ENCODE measurements around the gene ELL.
A peak's percentile ranks its signal among the peaks of the same experiment; 100 is the strongest.

Gene ELL

DNA sequence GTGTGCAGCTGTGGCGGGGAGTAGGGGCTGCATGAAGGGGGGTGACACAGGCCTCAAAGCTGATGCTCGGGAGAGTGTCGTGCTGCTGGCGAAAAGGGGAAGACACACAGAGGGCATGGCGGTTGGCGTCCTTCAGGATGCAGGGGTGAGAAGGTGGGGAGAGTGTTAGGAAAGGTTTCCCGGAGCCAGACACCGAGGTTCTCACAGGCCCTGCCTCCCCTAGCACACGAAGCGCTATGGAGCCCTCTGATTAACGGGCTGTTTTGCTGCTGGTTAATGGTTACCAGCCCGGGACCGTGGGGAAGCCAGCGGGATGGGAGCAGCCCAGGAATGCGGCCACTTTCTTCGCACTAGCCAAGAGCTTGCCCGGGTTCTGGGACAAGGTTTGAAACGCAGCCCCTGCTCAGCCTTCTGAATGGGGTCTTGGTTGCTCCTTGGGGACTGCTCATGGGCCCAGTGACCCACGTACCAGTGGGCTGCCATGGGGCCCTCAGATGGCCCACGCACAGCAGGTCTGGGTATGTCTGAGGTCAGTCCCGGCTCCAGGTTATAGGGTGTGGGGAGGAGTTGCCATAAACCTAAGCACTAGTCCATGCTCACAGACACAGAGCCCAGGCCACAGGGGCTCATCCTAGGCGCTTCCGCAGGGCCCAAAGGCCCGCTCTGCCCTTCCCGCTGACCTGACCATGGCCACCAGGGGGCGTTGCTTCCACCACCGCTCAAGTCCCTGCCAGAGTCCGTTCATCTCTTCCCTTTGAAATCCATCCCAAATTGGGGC lies 52.6 kb downstream of the ELL start:
- TF ChIP-seq, protein P1, sequence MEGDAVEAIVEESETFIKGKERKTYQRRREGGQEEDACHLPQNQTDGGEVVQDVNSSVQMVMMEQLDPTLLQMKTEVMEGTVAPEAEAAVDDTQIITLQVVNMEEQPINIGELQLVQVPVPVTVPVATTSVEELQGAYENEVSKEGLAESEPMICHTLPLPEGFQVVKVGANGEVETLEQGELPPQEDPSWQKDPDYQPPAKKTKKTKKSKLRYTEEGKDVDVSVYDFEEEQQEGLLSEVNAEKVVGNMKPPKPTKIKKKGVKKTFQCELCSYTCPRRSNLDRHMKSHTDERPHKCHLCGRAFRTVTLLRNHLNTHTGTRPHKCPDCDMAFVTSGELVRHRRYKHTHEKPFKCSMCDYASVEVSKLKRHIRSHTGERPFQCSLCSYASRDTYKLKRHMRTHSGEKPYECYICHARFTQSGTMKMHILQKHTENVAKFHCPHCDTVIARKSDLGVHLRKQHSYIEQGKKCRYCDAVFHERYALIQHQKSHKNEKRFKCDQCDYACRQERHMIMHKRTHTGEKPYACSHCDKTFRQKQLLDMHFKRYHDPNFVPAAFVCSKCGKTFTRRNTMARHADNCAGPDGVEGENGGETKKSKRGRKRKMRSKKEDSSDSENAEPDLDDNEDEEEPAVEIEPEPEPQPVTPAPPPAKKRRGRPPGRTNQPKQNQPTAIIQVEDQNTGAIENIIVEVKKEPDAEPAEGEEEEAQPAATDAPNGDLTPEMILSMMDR (conservative IDR thresholded peaks at IDR 0.05) = peak; percentile 77
- no peak overlapping the region for H3K27ac ChIP-seq

DNA sequence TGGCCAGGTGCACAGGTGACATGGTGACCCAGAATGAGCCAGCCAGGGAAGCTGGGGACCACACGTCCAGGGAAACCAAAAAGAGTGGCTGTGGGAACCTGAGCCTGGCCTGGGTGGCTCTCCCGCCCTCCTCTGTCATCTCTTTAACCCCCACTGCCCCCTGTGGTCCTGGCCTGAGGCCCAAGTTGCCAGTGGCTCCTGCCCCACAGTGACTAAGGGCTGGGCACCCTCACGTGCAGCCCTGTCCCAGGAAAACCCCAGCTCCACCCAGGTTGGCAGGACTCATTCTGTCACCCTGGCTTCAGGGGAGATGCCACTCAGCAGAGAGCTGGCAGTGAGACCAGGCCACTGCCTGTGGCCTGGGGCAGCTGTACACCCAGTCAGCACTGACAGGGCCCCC lies 53.4 kb downstream of the ELL start:
- no peak overlapping the region for H3K27ac ChIP-seq
- TF ChIP-seq, protein P1 (conservative IDR thresholded peaks at IDR 0.05) = no peak

DNA sequence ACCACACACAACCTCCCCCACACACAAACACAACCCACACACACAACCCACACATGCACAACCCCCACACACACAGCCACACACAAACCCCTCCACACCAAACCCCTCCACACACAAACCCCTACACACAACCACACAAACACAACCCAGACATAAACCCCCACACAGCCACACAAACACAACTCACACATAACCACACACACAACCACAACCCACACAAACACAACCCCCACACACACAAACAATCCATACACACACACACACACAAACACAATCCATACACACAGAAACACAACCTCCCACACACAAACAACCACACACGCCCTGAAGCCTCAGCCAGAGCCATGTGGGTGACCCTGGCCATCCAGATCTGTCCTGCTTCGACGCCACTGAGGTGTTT lies 53.9 kb downstream of the ELL start:
- TF ChIP-seq, protein P1 (conservative IDR thresholded peaks at IDR 0.05) = no peak

DNA sequence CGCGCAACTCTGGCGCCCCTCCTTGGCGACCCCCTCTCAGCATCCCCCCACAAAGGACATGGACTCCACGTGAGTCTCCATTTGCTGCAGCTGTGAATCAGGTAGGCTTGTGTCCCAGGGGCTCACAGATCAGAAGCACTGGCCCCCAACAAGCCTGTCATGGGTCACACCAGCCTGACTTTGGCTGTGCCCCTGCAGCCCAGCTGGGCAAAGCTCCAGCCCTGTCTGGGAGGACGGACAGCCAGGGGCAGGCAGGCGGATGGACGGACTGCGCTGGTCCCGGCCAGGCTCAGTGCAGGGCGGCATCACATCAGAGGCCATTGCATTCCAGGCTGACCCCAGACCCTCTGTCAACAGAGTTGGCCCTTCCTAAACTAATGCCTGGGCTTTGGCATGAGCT lies 55.5 kb downstream of the ELL start:
- H3K27ac ChIP-seq = peak overlapping the region; percentile 85
- TF ChIP-seq, protein P1 (conservative IDR thresholded peaks at IDR 0.05) = no peak

More for the DNA sequence above, 53.9 kb downstream of the ELL start:
- H3K27ac ChIP-seq = no peak overlapping the region

DNA sequence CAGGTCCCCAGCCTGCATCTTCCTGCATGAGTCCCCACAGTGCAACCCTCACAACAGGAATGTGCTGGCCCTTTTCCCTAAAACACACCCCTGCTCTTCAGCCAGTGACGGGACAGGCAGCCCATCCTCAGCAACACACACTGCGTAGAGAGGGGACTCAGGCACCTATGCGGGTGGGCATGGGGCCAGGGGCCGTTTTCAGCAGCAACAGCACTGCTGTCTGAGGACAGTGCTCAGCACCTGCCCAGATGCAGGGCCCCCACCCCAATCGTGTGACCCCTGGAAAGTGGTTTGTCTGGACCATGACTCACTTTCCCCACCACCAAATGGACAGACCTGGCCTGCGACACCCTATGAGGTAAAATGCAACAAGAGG lies 55.9 kb downstream of the ELL start:
- H3K27ac ChIP-seq = peak overlapping the region; percentile 85
- TF ChIP-seq, protein P1 (conservative IDR thresholded peaks at IDR 0.05) = no peak

DNA sequence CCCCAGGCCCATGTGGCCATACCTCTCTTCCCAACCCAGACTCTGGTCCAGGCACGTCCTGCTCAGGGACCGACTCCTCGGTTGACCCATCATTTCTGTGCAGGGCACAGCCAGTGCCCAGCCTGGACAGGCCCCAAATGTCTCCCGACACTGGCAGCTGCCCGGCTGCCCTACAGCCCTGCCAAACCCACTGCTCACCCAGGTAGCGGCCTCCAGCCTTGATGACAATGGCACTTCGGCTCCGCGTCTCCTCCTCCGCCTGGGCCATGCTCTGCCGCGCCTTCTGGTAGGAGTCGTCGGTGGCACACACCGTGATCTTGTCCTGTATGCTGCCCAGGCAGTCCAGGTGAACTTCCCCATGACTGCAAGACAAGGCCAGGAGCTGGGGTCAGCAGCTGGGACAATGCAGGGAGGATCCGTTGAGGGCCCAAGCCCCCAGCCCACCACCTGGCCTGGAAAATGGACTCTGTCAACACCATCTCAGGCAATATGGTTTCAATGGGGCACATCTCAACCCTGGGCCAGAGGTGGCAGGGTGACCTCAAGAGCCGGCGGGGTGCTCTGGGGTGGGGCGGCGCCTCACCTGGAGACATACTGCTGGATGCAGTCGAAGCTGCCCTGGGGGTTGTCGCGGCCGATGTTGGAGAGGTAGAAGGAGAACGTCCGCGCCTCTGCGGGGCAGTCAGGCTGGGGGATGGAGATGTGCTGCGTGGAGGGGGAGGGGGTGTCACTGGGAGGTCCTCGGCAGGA lies 56.5 kb downstream of the ELL start:
- TF ChIP-seq, protein P1 (conservative IDR thresholded peaks at IDR 0.05) = no peak
- H3K27ac ChIP-seq = peak overlapping the region; percentile 85

DNA sequence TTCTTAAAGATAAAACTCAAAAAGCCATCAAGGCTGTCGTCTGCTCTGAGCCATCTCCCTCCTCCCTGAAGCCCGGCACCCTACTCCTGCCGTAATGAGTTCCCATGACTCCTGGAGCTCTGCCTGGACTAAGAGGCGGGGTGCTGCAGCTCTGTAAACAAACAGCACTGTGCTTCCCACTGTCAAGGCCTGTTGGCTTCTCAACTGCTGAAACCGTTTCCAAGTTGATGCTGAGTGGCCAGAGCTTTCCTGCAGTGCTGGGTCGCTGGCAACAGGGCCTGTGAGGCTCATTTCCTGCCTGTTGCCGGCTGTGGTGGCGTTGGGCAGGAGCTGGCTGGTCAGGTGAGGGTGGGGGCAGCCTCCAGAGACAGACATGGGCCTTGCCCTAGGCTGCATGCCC lies 57.2 kb downstream of the ELL start:
- peak overlapping the region; percentile 85 for H3K27ac ChIP-seq
- TF ChIP-seq, protein P1 (conservative IDR thresholded peaks at IDR 0.05) = no peak
